Karpas-422 (cell line): ENCODE results near the gene CD58. TPM values are rescaled to one million over a fixed set of nuclear protein-coding genes. Genes with fewer than 3 reads are reported as not detected.
"Not testable (repeated sequence)": the region's sequence is repeated elsewhere in the genome, so short reads cannot be mapped to it uniquely, and the experiment has no call there.

Experiments used
- DNase-seq: peaks from one replicate; pipeline ENCODE4 v3.0.0-alpha.2; 2015
- H2AFZ ChIP-seq: fragments of 200-600 bp; sonication (generic); 2 replicates; pipeline ENCODE4 v1.6.1; 2014; ENCODE audit warnings: antibody characterized with exemption, low read length, mixed read lengths
- H3K27ac ChIP-seq: fragments of 200-600 bp; sonication (generic); 2 replicates; pipeline ENCODE4 v1.5.1; 2014; ENCODE audit warnings: mild to moderate bottlenecking, low read length, moderate library complexity
- H3K27me3 ChIP-seq: fragments of 200-600 bp; sonication (generic); 2 replicates; pipeline ENCODE4 v1.6.1; 2014; ENCODE audit warnings: low read length, mixed read lengths
- H3K36me3 ChIP-seq: fragments of 200-600 bp; sonication (generic); 2 replicates; pipeline ENCODE4 v1.6.1; 2014; ENCODE audit warnings: low read length, mixed read lengths; ENCODE audit not compliant: insufficient read depth
- H3K4me1 ChIP-seq: fragments of 200-600 bp; sonication (generic); 2 replicates; pipeline ENCODE4 v1.6.1; 2014; ENCODE audit warnings: mild to moderate bottlenecking, low read length, mixed read lengths
- H3K4me2 ChIP-seq: fragments of 200-600 bp; sonication (generic); 2 replicates; pipeline ENCODE4 v1.6.1; 2014; ENCODE audit warnings: low read length, low read depth, mild to moderate bottlenecking; ENCODE audit not compliant: poor library complexity, severe bottlenecking
- H3K4me3 ChIP-seq: fragments of 200-600 bp; sonication (generic); 2 replicates; pipeline ENCODE4 v1.5.1; 2014; ENCODE audit warnings: mild to moderate bottlenecking, antibody characterized with exemption, low read length, mixed read lengths
- H3K79me2 ChIP-seq: fragments of 200-600 bp; sonication (generic); 2 replicates; pipeline ENCODE4 v1.6.1; 2014; ENCODE audit warnings: mild to moderate bottlenecking, low read length, mixed read lengths
- H3K9ac ChIP-seq: fragments of 200-600 bp; sonication (generic); 2 replicates; pipeline ENCODE4 v1.6.0; 2014; ENCODE audit warnings: low read length
- H3K9me2 ChIP-seq: fragments of 200-600 bp; sonication (generic), shearing (Covaris generic); replicated peaks from 2 replicates; pipeline ENCODE4 v1.6.0; 2014; ENCODE audit warnings: mild to moderate bottlenecking, low read length, moderate library complexity; ENCODE audit not compliant: insufficient read depth
- H3K9me3 ChIP-seq: fragments of 300-700, 200-600 bp; sonication (generic); 2 replicates; pipeline ENCODE4 v1.6.1; 2014; ENCODE audit warnings: low read length, mixed read lengths
- H4K20me1 ChIP-seq: fragments of 200-600 bp; sonication (generic); 2 replicates; pipeline ENCODE4 v1.6.1; 2014; ENCODE audit warnings: mild to moderate bottlenecking, antibody characterized with exemption, low read length, low read depth; ENCODE audit not compliant: insufficient read depth
- total RNA-seq: library from RNA; depleted of rRNA; stranded (reverse); fragments of >200 nt; shearing (Covaris generic); gene quantifications from 2 replicates; pipeline ENCODE4 v1.2.3, GENCODE V29; 2014; ENCODE audit warnings: low replicate concordance

The CD58 gene
- total RNA-seq, 1 experiment from 2014 or later = 1.2 TPM

GRCh38 chr1:116595946-116596741 is 25.3 kb upstream of the CD58 start:
- not testable (repeated sequence) for H4K20me1 ChIP-seq, H2AFZ ChIP-seq, H3K27me3 ChIP-seq, H3K9me3 ChIP-seq, H3K79me2 ChIP-seq, H3K4me2 ChIP-seq, H3K9ac ChIP-seq, H3K9me2 ChIP-seq, H3K4me3 ChIP-seq, H3K27ac ChIP-seq, H3K4me1 ChIP-seq, H3K36me3 ChIP-seq
- DNase-seq = peak; percentile 55

GRCh38 chr1:116595065-116595840 is 24.4 kb upstream of the CD58 start:
- H3K79me2 ChIP-seq, H3K9me3 ChIP-seq, H3K4me3 ChIP-seq, H3K4me1 ChIP-seq, H3K36me3 ChIP-seq, H3K4me2 ChIP-seq, DNase-seq, H4K20me1 ChIP-seq, H3K9me2 ChIP-seq, H2AFZ ChIP-seq, H3K27ac ChIP-seq, H3K9ac ChIP-seq, H3K27me3 ChIP-seq: not testable (repeated sequence)

GRCh38 chr1:116593977-116594376 is 23.2 kb upstream of the CD58 start:
- H2AFZ ChIP-seq, H3K4me3 ChIP-seq, DNase-seq, H3K9me3 ChIP-seq, H3K36me3 ChIP-seq, H3K27me3 ChIP-seq, H3K9ac ChIP-seq, H4K20me1 ChIP-seq, H3K4me2 ChIP-seq, H3K27ac ChIP-seq, H3K9me2 ChIP-seq, H3K4me1 ChIP-seq, H3K79me2 ChIP-seq: not testable (repeated sequence)

- not testable (repeated sequence) for H2AFZ ChIP-seq, H3K27me3 ChIP-seq, H3K4me2 ChIP-seq, H3K9ac ChIP-seq, H3K9me2 ChIP-seq, H3K27ac ChIP-seq, H4K20me1 ChIP-seq, H3K4me3 ChIP-seq, DNase-seq, H3K4me1 ChIP-seq, H3K36me3 ChIP-seq, H3K9me3 ChIP-seq, H3K79me2 ChIP-seq
Measured at GRCh38 chr1:116593401-116593800, 22.6 kb upstream of the CD58 start.

GRCh38 chr1:116591951-116592605 is 21.3 kb upstream of the CD58 start:
- H3K4me3 ChIP-seq, H3K27ac ChIP-seq, H3K79me2 ChIP-seq, H3K9ac ChIP-seq, H2AFZ ChIP-seq, H3K27me3 ChIP-seq, H3K9me2 ChIP-seq, H3K9me3 ChIP-seq, H3K4me1 ChIP-seq, H3K4me2 ChIP-seq, DNase-seq, H3K36me3 ChIP-seq, H4K20me1 ChIP-seq: not testable (repeated sequence)

GRCh38 chr1:116591006-116591950 is 20.5 kb upstream of the CD58 start:
- not testable (repeated sequence) for H3K9ac ChIP-seq, H3K9me2 ChIP-seq, H3K9me3 ChIP-seq, H4K20me1 ChIP-seq, H3K4me2 ChIP-seq, H3K27ac ChIP-seq, H2AFZ ChIP-seq, H3K79me2 ChIP-seq, H3K4me1 ChIP-seq, H3K4me3 ChIP-seq, H3K27me3 ChIP-seq, DNase-seq, H3K36me3 ChIP-seq

GRCh38 chr1:116590359-116591005 is 19.7 kb upstream of the CD58 start:
- H3K9me2 ChIP-seq, H3K27ac ChIP-seq, H3K4me3 ChIP-seq, H2AFZ ChIP-seq, H3K4me1 ChIP-seq, DNase-seq, H3K27me3 ChIP-seq, H3K4me2 ChIP-seq, H3K9me3 ChIP-seq, H3K9ac ChIP-seq, H4K20me1 ChIP-seq, H3K79me2 ChIP-seq, H3K36me3 ChIP-seq: not testable (repeated sequence)
